Neural cell (in vitro differentiated cells): Measurements from ENCODE around the gene IQGAP2.

Experiments
- CTCF ChIP-seq: fragments of 450-650 bp; IDR thresholded peaks from 2 replicates; pipeline ENCODE4 v1.5.1; 2014; ENCODE audit warnings: antibody characterized with exemption, mild to moderate bottlenecking, moderate library complexity; ENCODE audit not compliant: poor library complexity, severe bottlenecking
- EZH2 ChIP-seq: fragments of 200-600, 300-800 bp; shearing (Covaris generic), sonication (generic); IDR thresholded peaks from 2 replicates; pipeline ENCODE4 v1.6.1; 2014; ENCODE audit warnings: antibody characterized with exemption, low read length, borderline replicate concordance, mild to moderate bottlenecking; ENCODE audit not compliant: insufficient read depth, poor library complexity, severe bottlenecking
- POLR2AphosphoS5 ChIP-seq: IDR thresholded peaks from 2 replicates; pipeline ENCODE4 v1.6.1; 2012

GRCh38 chr5:76586531-76586930 is 183.4 kb downstream of the IQGAP2 start:
- TF ChIP-seq CTCF (no peak), POLR2AphosphoS5 (no peak), EZH2 (no peak)
